Right lobe of liver (tissue), 6 donors: ENCODE measurements around the gene LILRA6. TPM values are rescaled to one million over a fixed set of nuclear protein-coding genes. Genes with fewer than 3 reads are reported as not detected.
"Not testable (repeated sequence)": the region's sequence is repeated elsewhere in the genome, so short reads cannot be mapped to it uniquely, and the experiment has no call there.

Experiments
- ATAC-seq, 4 donors: fragments of 200-7000 bp; cut with Tn5 transposase; one replicate each; pipeline ENCODE4 v1.9.1; 2020; ENCODE audit warnings: mild to moderate bottlenecking in 4 of 4, moderate library complexity in 4 of 4
- DNase-seq, 3 donors: peaks; one replicate each; pipeline ENCODE4 v3.0.0-alpha.2; 2020
- H3K27ac ChIP-seq, 3 donors: fragments of 200-600 bp; one replicate each; pipeline ENCODE4 v1.8.0; 2022
- H3K27me3 ChIP-seq, 2 donors: fragments of 200-600 bp; one replicate each; pipeline ENCODE4 v1.8.0; 2022
- H3K36me3 ChIP-seq, 4 donors: fragments of 200-600 bp; sonication (generic) in 1 of 4; one replicate each; pipeline versions ENCODE4 v1.5.1 to v1.8.0; 2017 to 2022; ENCODE audit warnings: control low read depth in 1 of 4
- H3K4me1 ChIP-seq, 4 donors: fragments of 200-600 bp; sonication (generic) in 1 of 4; one replicate each; pipeline versions ENCODE4 v1.5.1 to v1.8.0; 2017 to 2022; ENCODE audit warnings: control low read depth in 1 of 4
- H3K4me3 ChIP-seq, 3 donors: fragments of 200-600 bp; one replicate each; pipeline ENCODE4 v1.8.0; 2022
- H3K9me3 ChIP-seq, 4 donors: fragments of 200-600 bp; sonication (generic) in 1 of 4; one replicate each; pipeline versions ENCODE4 v1.5.1 to v1.8.0; 2017 to 2022; ENCODE audit warnings: control low read depth in 1 of 4
- POLR2A ChIP-seq: fragments of 450-650 bp; IDR thresholded peaks from one replicate; pipeline ENCODE4 v1.6.1; 2017; ENCODE audit warnings: antibody characterized with exemption, mild to moderate bottlenecking
- WGBS: methylation state at CpG from one replicate; pipeline ENCODE4 v1.1.6; 2018; ENCODE audit warnings: low coverage, low lambda C conversion rate; ENCODE audit not compliant: insufficient coverage; ENCODE audit errors: missing lambda C conversion rate; 5-methylcytosine and 5-hydroxymethylcytosine counted together
- intact Hi-C, 2 donors: fragments of 100-400 bp; cut with DNase I; formaldehyde crosslinking; loops; one replicate each; pipeline versions ENCODE4 v1.11.2 to v1.14.1; 2022
- total RNA-seq, 6 experiments: library from RNA; depleted of rRNA in 2 of 6; stranded (reverse); fragments of >200 nt in 2 of 6; fragmentation: NEBNext Ultra II Directional in 3 of 6; extraction: Animal tissue kit (Norgen Biotek cat#: 25700) in 3 of 6; gene quantifications; one replicate each; pipeline versions ENCODE4 v1.1.0 to v1.2.4, GENCODE V29; 2016 to 2023
- TF ChIP-seq, protein P1 (sequence below), 4 donors: fragments of 200-600 bp in 3 of 4; fragments of 450-650 bp in 1 of 4; IDR thresholded peaks; one replicate each; pipeline versions ENCODE4 v1.5.1 to v1.8.0; 2016 to 2022; ENCODE audit warnings: antibody characterized with exemption in 4 of 4, mild to moderate bottlenecking in 2 of 4
- donor health status: DM: no; HTN: yes; CAD: no.
- donor health status: DM: no; HTN: no; CAD: no.
- donor health status: DM: no; HTN: no; CAD: no.
- donor health status: DM: no; HTN: yes; CAD: no.
- donor health status: DM: no; HTN: yes; CAD: no.

The LILRA6 gene
- total RNA-seq, 6 experiments from 2014 or later, result 0.61 to 4.9 (median 0.98) TPM

- ATAC-seq (peak in 2 of 4 donors; percentile 0), DNase-seq (peak in 1 of 3 donors; percentile 57)
- WGBS, result 0% methylated on average over 12 of the region's 28 CpGs
- Histone ChIP-seq H3K4me3 (peak overlapping the region; percentile 65 to 71 (median 69)), H3K36me3 (peaks cover 9 to 50% (median 27%) of the 10 kb centered on the region in 4 donors), H3K27me3 (no peaks in the 10 kb centered on the region), H3K9me3 (no peaks in the 10 kb centered on the region), H3K4me1 (peaks cover 0 to 60% (median 31%) of the 10 kb centered on the region in 4 donors), H3K27ac (peak overlapping the region; percentile 86 to 95 (median 94))
- intact Hi-C loops, result no loop called here
- TF ChIP-seq, protein P1, sequence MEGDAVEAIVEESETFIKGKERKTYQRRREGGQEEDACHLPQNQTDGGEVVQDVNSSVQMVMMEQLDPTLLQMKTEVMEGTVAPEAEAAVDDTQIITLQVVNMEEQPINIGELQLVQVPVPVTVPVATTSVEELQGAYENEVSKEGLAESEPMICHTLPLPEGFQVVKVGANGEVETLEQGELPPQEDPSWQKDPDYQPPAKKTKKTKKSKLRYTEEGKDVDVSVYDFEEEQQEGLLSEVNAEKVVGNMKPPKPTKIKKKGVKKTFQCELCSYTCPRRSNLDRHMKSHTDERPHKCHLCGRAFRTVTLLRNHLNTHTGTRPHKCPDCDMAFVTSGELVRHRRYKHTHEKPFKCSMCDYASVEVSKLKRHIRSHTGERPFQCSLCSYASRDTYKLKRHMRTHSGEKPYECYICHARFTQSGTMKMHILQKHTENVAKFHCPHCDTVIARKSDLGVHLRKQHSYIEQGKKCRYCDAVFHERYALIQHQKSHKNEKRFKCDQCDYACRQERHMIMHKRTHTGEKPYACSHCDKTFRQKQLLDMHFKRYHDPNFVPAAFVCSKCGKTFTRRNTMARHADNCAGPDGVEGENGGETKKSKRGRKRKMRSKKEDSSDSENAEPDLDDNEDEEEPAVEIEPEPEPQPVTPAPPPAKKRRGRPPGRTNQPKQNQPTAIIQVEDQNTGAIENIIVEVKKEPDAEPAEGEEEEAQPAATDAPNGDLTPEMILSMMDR (IDR thresholded peaks at IDR 0.05), result no peak
- no peak for TF ChIP-seq POLR2A
These were observed 41.4 kb downstream of the LILRA6 start for GRCh38 chr19:54201172-54201701.

- H3K27ac ChIP-seq, result peak overlapping the region in 1 of 3 donors; percentile 86
These were observed 43.2 kb downstream of the LILRA6 start for GRCh38 chr19:54199401-54199800.

GRCh38 chr19:54197121-54197520 is 45.5 kb downstream of the LILRA6 start:
- intact Hi-C loops, result no loop called here
- 43% methylated on average over 3 of the region's 3 CpGs for WGBS
- Histone ChIP-seq H3K4me3 (no peak overlapping the region), H3K4me1 (peaks cover 0 to 22% (median 11%) of the 10 kb centered on the region in 4 donors), H3K36me3 (peaks cover 3 to 34% (median 13%) of the 10 kb centered on the region in 4 donors), H3K27ac (peak overlapping the region in 2 of 3 donors; percentile 62 to 88), H3K27me3 (no peaks in the 10 kb centered on the region), H3K9me3 (no peaks in the 10 kb centered on the region)
- ATAC-seq (no peak), DNase-seq (peak in 1 of 3 donors; percentile 14)
- TF ChIP-seq POLR2A, result no peak
- TF ChIP-seq, protein P1 (IDR thresholded peaks at IDR 0.05), result no peak

More at GRCh38 chr19:54199401-54199800, 43.2 kb downstream of the LILRA6 start:
- Histone ChIP-seq H3K9me3 (no peaks in the 10 kb centered on the region), H3K27me3 (no peaks in the 10 kb centered on the region), H3K4me3 (no peak overlapping the region), H3K36me3 (peaks cover 5 to 36% (median 14%) of the 10 kb centered on the region in 4 donors), H3K4me1 (peaks cover 0 to 43% (median 21%) of the 10 kb centered on the region in 4 donors)
- TF ChIP-seq POLR2A, result no peak
- TF ChIP-seq, protein P1 (IDR thresholded peaks at IDR 0.05), result no peak
- ATAC-seq (no peak), DNase-seq (no peak)
- 88% methylated on average over 11 of the region's 16 CpGs for WGBS
- intact Hi-C loops, result no loop called here

GRCh38 chr19:54196536-54196935 is 46.1 kb downstream of the LILRA6 start:
- peak in 1 of 3 donors; percentile 55 for DNase-seq
- Histone ChIP-seq H3K27me3 (no peaks in the 10 kb centered on the region), H3K9me3 (no peaks in the 10 kb centered on the region), H3K4me3 (no peak overlapping the region), H3K4me1 (peaks cover 0 to 21% (median 11%) of the 10 kb centered on the region in 4 donors), H3K27ac (peak overlapping the region in 2 of 3 donors; percentile 62 to 88), H3K36me3 (peaks cover 0 to 28% (median 12%) of the 10 kb centered on the region in 4 donors)
- intact Hi-C loops, result no loop called here
- TF ChIP-seq, protein P1 (IDR thresholded peaks at IDR 0.05), result no peak
- no peak for TF ChIP-seq POLR2A
- ATAC-seq, result peak; percentile 4 to 32 (median 17)
- 64% methylated on average over 5 of the region's 7 CpGs for WGBS

- DNase-seq, result not testable (repeated sequence)
These were observed 48.1 kb downstream of the LILRA6 start for GRCh38 chr19:54194463-54194862.

More at GRCh38 chr19:54194463-54194862, 48.1 kb downstream of the LILRA6 start:
- Histone ChIP-seq H3K4me1 (peaks cover 0 to 22% (median 10%) of the 10 kb centered on the region in 4 donors), H3K36me3 (peaks cover 0 to 25% (median 12%) of the 10 kb centered on the region in 4 donors)
- ATAC-seq, H3K4me3 ChIP-seq, H3K9me3 ChIP-seq, H3K27ac ChIP-seq, H3K27me3 ChIP-seq, intact Hi-C loops: not testable (repeated sequence)
- WGBS, result 85% methylated on average over 11 of the region's 12 CpGs
